ENCODE data around the gene GSDMA.

Gene GSDMA

DNA sequence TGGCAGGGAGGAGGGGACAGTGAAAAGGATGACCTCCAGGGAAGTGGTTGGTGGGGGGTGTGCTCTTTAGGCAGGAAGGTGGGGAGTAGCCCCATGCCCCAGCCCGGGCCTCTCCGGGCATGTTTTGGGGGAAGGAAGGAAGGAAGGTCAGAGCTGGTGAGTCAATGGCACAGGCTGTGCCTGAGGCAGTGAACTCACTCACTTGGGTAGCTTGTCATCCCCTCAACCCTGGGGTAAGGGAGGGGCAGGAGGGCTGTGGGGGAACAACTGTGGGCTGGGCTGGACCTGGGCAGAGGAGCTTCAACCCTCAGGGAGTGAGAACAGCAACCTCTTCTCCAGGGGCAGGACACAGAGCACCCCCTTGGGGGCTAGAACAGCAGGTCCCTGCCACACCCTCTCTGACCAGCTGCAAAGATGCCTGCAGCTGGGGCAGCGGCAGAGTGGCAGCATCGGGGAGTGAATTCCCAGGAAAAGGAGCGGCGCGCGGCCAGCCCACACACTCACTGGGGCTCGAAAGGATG is 58.7 kb downstream of the GSDMA start:
- DNase-seq (ENCODE audit: low read depth in 2 of 3, low spot score in 2 of 3), result no peak

DNA sequence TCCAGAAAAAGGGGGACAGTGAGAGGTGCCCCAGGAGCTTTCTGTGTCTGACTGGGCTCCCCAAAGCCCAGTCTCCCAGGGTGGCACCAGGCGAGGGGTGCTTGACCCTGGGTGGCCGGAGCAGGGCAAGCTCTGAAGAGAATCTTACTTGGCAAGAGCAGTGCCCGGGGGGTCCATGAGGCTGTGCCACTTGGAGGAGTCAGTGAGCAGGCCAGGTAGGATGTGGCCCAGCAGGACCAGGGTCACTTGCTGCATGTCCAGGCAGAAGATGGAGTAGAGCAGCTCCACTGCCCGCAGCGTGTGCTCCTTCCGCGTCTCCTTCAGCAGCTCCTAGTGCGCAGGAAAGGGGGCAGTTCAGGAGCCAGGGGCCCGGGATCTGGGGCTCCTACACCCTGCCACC is 59.7 kb downstream of the GSDMA start:
- no peak for DNase-seq (ENCODE audit: low read depth in 2 of 3, low spot score in 2 of 3)

DNA sequence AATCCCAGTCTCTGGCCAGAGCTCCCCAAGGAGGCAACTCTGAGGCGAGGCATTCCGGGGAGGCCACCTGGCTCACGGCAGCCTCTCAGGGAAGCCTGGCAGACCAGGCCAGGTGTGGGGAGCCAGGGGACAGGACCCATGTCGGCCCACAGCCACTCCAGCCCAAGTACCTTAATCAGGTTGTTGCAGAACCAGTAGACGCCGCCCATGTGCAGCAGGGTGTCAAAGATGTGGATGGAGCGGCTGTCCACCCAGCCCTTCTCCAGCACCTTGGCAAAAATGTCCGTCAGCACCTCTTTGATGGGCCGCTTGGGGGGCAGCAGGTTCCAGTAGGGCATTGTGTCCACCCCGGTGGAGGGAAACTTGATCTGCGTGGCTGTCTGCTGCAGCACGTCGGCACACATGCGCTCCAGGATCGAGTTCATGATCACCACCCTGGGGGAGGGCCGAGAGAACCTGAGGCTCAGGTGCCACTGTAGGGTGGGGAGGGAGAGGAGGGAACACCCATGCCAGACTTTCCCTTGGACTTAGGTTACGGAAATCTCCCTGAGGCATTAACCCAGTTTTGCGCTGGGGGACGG is 60.2 kb downstream of the GSDMA start:
- DNase-seq (ENCODE audit: low read depth in 2 of 3, low spot score in 2 of 3), result no peak

- DNase-seq (ENCODE audit: low read depth in 2 of 3, low spot score in 2 of 3), result no peak
Measured at GRCh38 chr17:40023590-40024292, 60.9 kb downstream of the GSDMA start.

GRCh38 chr17:40024901-40025300 is 62.1 kb downstream of the GSDMA start:
- no peak for DNase-seq (ENCODE audit: low read depth in 2 of 3, low spot score in 2 of 3)

DNA sequence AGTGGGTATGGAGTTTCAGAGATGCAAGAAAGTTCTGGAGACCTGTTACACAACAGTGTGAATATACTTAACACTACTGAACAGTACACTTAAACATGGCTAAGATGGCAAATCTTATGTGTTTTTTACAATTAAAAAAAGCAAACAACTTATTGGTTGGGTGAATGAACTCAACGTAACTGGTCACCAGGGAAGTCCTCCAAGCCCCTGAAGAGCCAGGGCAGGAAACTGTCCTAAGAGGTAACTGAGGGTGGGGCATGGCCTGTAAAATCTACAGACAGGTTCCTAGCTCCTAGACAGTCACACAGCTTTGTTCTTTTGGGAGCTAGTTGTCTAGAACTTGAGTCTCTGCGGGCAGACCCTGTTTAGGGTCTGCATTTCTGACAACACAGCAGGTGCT is 62.8 kb downstream of the GSDMA start:
- DNase-seq (ENCODE audit: low read depth in 2 of 3, low spot score in 2 of 3), result no peak

GRCh38 chr17:40025991-40026815 is 63.4 kb downstream of the GSDMA start:
- no peak for DNase-seq (ENCODE audit: low read depth in 2 of 3, low spot score in 2 of 3)

DNA sequence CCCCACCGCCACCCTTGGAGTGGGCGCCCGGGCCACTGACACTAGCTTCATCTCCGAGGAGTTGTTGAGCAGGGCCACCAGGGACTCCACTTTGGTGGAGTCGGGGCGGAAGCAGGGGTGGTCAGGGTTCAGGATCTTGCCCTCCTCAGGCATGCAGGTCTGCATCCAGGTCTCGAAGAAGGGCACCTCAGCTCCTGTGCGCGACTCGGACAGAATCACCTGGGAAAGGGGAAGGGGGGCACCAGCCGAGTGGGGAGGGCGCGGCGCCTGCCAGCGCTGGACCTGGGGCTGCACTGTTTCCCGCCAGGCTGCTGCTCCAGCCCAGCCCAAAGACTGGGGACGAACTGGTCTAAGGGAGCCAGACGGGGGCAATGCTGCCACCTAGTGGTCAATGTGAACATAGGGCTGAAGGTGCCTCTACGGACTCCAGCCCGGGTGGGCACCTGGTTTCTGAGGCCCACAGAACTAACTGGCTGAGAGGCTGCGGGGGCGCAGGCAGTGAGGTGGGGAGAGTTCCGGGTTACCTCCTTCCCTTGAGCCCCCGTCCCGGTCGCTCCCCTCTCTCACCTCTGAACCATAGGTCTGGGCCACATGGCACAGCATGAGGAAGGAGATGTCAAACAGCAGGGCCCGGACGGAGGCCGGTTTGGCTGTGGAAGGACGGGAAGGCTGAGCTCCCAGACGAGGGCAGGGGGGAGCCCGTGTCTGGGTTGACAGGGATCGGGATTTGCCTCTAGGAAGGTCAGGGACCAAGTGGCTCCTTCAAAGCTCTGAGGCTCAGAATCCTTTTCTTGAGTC is 64.2 kb downstream of the GSDMA start:
- peak; percentile 43 to 65 (median 53) for DNase-seq (ENCODE audit: low read depth in 2 of 3, low spot score in 2 of 3)

All from activated CD8-positive, alpha-beta memory T cell treated with anti-CD3 and anti-CD28 coated beads for 48 hours (primary cell).